ENCODE measurements around the gene NKD1.

DNA sequence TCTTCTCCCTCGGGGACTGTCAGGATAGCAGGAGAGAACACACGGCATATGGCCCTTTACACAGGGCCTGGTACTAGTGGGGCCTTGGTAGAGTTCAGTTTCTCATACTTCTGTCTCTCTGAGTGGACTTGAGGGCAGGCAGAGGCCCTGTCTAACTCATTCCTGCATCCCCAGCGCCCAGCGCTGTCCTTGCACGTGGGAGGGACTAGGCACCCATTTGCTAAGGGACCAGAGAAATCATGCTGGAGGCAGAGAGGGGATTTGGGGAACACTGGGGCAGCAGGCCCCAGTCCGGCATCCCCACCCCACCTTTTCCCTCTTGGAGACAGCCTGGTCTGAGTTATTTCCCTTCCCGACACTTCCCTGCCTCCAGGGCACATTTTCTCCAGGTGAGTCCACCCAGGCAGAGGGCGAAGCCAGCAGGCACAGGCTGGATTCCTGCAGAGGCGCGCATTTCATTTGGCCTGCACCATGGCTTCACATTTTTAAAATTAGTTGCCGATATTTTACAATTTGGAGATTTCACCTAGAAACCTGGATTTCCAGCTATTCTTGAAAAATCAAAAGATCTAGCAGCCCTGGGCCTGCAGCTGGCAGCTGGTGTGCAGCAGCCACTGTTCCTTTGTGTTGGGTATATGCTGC is 9.7 kb upstream of the NKD1 start:
- TF ChIP-seq CTCF (IDR thresholded peaks at IDR 0.05; ENCODE audit: low read length) (no peak), EZH2 (optimal IDR thresholded peaks at IDR 0.05; ENCODE audit: low read depth, low read length) (no peak)

All from MM.1S (cell line).